AG04449 (cell line): ENCODE measurements around the gene TFIP11.

ENCODE experiments used
- CTCF ChIA-PET: fragments of 350-600 bp; formaldehyde crosslinking; extraction: SDS; loops from one replicate; lab custom pipeline; 2021; ENCODE audit warnings: antibody characterized with exemption; lab: Yijun Ruan, JAX
- POLR2A ChIA-PET: fragments of 400-600, 350-600 bp; formaldehyde crosslinking; extraction: SDS; loops from one replicate; lab custom pipeline; 2020; ENCODE audit warnings: antibody characterized with exemption, inconsistent platforms; lab: Yijun Ruan, JAX
- DNase-seq: peaks from one replicate; pipeline ENCODE4 v3.0.0-alpha.2; 2010; ENCODE audit warnings: low read depth, low spot score
- H3K4me3 ChIP-seq: 2 replicates; pipeline ENCODE4 v1.5.1; 2011; ENCODE audit warnings: low read depth, mild to moderate bottlenecking, control low read depth, low read length
- CTCF ChIP-seq: IDR thresholded peaks from one replicate; pipeline ENCODE4 v1.5.1; 2011; ENCODE audit warnings: mild to moderate bottlenecking, moderate library complexity, low read length, control low read depth, inconsistent platforms; ENCODE audit not compliant: insufficient read depth; ENCODE audit errors: missing control alignments

The TFIP11 gene

GRCh38 chr22:26508148-26508547 is 4.1 kb downstream of the TFIP11 start:
- H3K4me3 ChIP-seq = no peak overlapping the region
- POLR2A ChIA-PET = no interaction called here
- TF ChIP-seq CTCF = no peak
- CTCF ChIA-PET = interaction anchor here (1.4 to 10.6 kb wide), 2 partner anchors 11 to 157 kb away, joined by 4 to 150 read pairs; no protein-coding TSS in a partner anchor
- DNase-seq = no peak

GRCh38 chr22:26503758-26504157 is 8.5 kb downstream of the TFIP11 start:
- ChIA-PET CTCF (interaction anchor here (0.7 to 10.6 kb wide), 15 partner anchors 8 to 169 kb away, joined by 3 to 150 read pairs (median 4); partner anchors contain the start of genes HPS4, SRRD and TFIP11), POLR2A (no interaction called here)
- no peak overlapping the region for H3K4me3 ChIP-seq
- DNase-seq = no peak
- no peak for TF ChIP-seq CTCF

GRCh38 chr22:26502688-26503561 is 9.3 kb downstream of the TFIP11 start:
- ChIA-PET POLR2A (no interaction called here), CTCF (interaction anchor here (0.9 to 10.6 kb wide), 16 partner anchors 9 to 170 kb away, joined by 3 to 150 read pairs (median 4); partner anchors contain the start of genes HPS4, SRRD and TFIP11)
- no peak for DNase-seq
- peak; percentile 64 for TF ChIP-seq CTCF
- no peak overlapping the region for H3K4me3 ChIP-seq

DNA sequence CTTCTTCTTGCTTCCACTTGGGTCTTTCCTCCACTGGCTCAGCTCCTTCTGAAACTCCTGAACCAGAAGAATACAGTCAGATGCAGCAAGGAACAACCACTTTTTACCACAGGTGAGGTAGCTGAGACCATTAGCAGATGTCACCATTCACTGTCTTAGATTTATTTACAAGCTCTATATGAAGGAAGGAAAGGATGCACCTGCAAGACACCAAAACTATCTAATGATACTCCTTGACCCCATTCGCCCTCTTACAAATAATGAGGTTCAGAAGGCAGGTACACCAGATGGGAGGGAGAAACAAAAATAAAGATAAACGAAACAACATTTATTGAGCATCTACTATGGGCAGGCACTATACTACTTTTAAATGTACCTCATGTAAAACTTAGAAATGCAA is 10.3 kb downstream of the TFIP11 start:
- no peak for TF ChIP-seq CTCF
- ChIA-PET POLR2A (interaction anchor here (0.6 kb wide), 1 partner anchor 105 kb away, joined by 3 read pairs; no protein-coding TSS in a partner anchor), CTCF (interaction anchor here (0.8 to 10.6 kb wide), 9 partner anchors 8 to 163 kb away, joined by 3 to 150 read pairs (median 7); partner anchors contain the start of genes HPS4, SRRD and TFIP11)
- DNase-seq = no peak
- no peak overlapping the region for H3K4me3 ChIP-seq

DNA sequence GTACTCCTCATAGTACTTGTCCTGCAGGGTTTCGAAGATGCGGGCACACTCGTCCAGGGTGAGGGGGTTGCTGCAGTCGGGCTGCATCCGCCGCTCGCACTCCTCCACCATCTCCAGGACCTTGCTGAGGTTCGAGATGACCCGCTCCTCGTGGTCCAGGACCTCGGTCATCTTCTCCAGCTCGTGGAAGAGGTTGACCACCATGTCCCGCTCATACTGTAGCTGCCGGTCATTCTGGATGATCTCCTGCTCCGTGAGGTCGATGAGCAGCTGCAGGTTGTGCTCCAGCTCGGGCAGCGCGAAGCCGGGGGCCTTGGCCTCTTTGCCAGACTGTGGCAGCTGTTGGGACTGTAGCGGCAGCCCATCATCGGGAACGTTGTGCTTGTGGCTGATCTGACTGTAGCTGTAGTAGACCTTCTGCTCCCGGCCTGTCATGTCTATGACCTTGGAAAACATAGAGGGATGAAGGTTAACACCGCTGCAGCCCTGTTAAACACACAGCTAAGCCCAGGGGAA is 13.0 kb downstream of the TFIP11 start:
- ChIA-PET CTCF (interaction anchor here (0.7 to 1.2 kb wide), 3 partner anchors 15 to 178 kb away, joined by 3 to 4 read pairs (median 3); no protein-coding TSS in a partner anchor), POLR2A (no interaction called here)
- H3K4me3 ChIP-seq = no peak overlapping the region
- DNase-seq = no peak
- TF ChIP-seq CTCF = no peak

- ChIA-PET POLR2A (no interaction called here), CTCF (interaction anchor here (1.2 to 2.6 kb wide), 3 partner anchors 8 to 12 kb away, joined by 4 to 9 read pairs (median 4); partner anchors contain the start of genes HPS4 and SRRD)
- no peak for TF ChIP-seq CTCF
Measured at GRCh38 chr22:26496456-26496855, 15.8 kb downstream of the TFIP11 start.

More at GRCh38 chr22:26496456-26496855, 15.8 kb downstream of the TFIP11 start:
- no peak for DNase-seq
- H3K4me3 ChIP-seq = no peak overlapping the region
